Measurements from ENCODE around the gene IREB2. TPM values are rescaled to one million over a fixed set of nuclear protein-coding genes. Genes with fewer than 3 reads are reported as not detected.

IREB2 gene
- total and polyA plus RNA-seq, 2 of the 13 experiments (the other 11 are each of a cell fraction or from before 2014, with no cell fraction given), result 24.2 to 30.4 TPM

DNA sequence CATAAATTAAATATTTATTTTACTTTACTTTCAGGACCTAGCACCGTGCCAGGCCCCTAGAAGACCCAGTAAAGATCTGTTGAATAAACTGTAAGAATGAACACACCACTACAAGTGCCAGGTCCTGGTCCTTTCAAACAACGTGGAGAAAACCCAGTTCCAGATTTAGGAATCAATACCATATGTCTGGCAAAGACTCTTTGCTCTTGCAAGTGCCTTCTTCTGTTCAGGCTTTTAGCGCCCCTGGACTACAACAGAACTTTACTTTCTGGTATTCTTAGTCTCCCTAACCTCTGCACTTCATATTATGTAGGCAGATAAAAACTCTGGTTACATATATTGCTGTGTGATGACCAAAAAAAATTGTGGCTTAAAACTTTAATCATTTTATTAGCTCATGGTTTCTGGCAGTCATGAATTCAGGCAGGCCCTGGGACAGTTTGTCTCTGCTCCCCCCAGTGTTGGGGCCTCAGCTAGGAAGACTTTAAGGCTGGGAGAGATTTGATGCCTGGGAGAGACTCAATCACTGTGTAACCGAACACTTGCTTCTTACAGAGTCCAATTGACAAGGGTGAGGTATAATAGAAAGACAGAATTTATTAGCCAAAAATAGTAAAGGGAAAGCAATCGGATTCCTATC, 99.4 kb downstream of the IREB2 start:
- no peak for ATAC-seq
- H3K27me3 ChIP-seq (ENCODE audit: control insufficient read depth in 1 of 2, insufficient read depth in 2 of 2, low read length in 2 of 2), result no peaks in the 10 kb centered on the region; a peak in 1 of 5 replicates
- WGBS (ENCODE audit: low lambda C conversion rate), result 73% methylated on average over 5 of the region's 5 CpGs
- CTCF ChIA-PET (ENCODE audit: low intra/inter-chr PET ratio, low total read pairs), result no interaction called here
- POLR2A ChIA-PET, result interaction anchor here (1.2 kb wide), 1 partner anchor 28 kb away, joined by 3 read pairs; the partner anchor contains the start of gene CHRNA5
- no peak overlapping the region for H3K4me3 ChIP-seq (replicated peaks in 1 of 3; ENCODE audit: insufficient read depth in 1 of 3, low read depth in 2 of 3, low read length in 3 of 3)
- no peaks in the 10 kb centered on the region for H4K20me1 ChIP-seq (ENCODE audit: insufficient read depth, low read length)
- peaks cover 18% of the 10 kb centered on the region for H3K79me2 ChIP-seq (ENCODE audit: insufficient read depth, low read length)
- in situ Hi-C loops (cut with HindIII; ENCODE audit: extremely low pct_ligation_motif_present, low pct_unique_long_range_greater_than_20kb) (no loop called here), intact Hi-C loops (cut with micrococcal nuclease; ENCODE audit: unreplicated experiment) (no loop called here)
- FAIRE-seq, result no peak
- H2AFZ ChIP-seq (ENCODE audit: low read length), result no peak overlapping the region
- BruUV-seq (replicated peaks), result no TSS peak
- H3K9me3 ChIP-seq (ENCODE audit: low read length), result no peaks in the 10 kb centered on the region
- H3K27ac ChIP-seq (ENCODE audit: extremely low read length, insufficient read depth, low read length), result no peak overlapping the region
- H3K9ac ChIP-seq (ENCODE audit: insufficient read depth, low read depth, low read length), result no peak overlapping the region
- H3K4me1 ChIP-seq (ENCODE audit: insufficient read depth, low read length), result peaks cover 16% of the 10 kb centered on the region
- no peak overlapping the region for H3K4me2 ChIP-seq (ENCODE audit: low read depth, low read length)
- no peak for DNase-seq (ENCODE audit: low spot score)
- no peaks in the 10 kb centered on the region for H3K36me3 ChIP-seq (replicated peaks in 1 of 2; ENCODE audit: control insufficient read depth in 1 of 2, insufficient read depth in 2 of 2, low read length in 2 of 2)
- TF ChIP-seq MTA3 (CRISPR knock-in tag; IDR thresholded peaks at IDR 0.05) (no peak), ZNF18 (CRISPR knock-in tag; IDR thresholded peaks at IDR 0.05; ENCODE audit: insufficient replicate concordance) (no peak), ZNF451 (CRISPR knock-in tag; IDR thresholded peaks at IDR 0.05) (no peak), ZNF10 (CRISPR knock-in tag; IDR thresholded peaks at IDR 0.05; ENCODE audit: borderline replicate concordance, low read depth) (no peak), ATF6 (CRISPR knock-in tag; conservative IDR thresholded peaks at IDR 0.05) (no peak), FOXJ3 (CRISPR knock-in tag; IDR thresholded peaks at IDR 0.05; ENCODE audit: borderline replicate concordance) (no peak), ZMYM4 (CRISPR knock-in tag; IDR thresholded peaks at IDR 0.05) (no peak), THAP11 (CRISPR knock-in tag; IDR thresholded peaks at IDR 0.05) (no peak), HIVEP1 (CRISPR knock-in tag; IDR thresholded peaks at IDR 0.05) (no peak), ZNF160 (CRISPR knock-in tag; IDR thresholded peaks at IDR 0.05) (no peak), U2AF1 (optimal IDR thresholded peaks at IDR 0.05; ENCODE audit: low read depth, low read length) (no peak), RFXAP (CRISPR knock-in tag; IDR thresholded peaks at IDR 0.05; ENCODE audit: borderline replicate concordance) (no peak), MNT (IDR thresholded peaks at IDR 0.05) (no peak), HOXD1 (CRISPR knock-in tag; IDR thresholded peaks at IDR 0.05) (no peak), FOXK2 (IDR thresholded peaks at IDR 0.05) (no peak), SP140L (CRISPR knock-in tag; IDR thresholded peaks at IDR 0.05; ENCODE audit: borderline replicate concordance) (no peak)
- TF ChIP-seq, protein P1, sequence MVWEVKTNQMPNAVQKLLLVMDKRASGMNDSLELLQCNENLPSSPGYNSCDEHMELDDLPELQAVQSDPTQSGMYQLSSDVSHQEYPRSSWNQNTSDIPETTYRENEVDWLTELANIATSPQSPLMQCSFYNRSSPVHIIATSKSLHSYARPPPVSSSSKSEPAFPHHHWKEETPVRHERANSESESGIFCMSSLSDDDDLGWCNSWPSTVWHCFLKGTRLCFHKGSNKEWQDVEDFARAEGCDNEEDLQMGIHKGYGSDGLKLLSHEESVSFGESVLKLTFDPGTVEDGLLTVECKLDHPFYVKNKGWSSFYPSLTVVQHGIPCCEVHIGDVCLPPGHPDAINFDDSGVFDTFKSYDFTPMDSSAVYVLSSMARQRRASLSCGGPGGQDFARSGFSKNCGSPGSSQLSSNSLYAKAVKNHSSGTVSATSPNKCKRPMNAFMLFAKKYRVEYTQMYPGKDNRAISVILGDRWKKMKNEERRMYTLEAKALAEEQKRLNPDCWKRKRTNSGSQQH (CRISPR knock-in tag; IDR thresholded peaks at IDR 0.05; ENCODE audit: low read depth), result no peak
- TF ChIP-seq, protein P2, sequence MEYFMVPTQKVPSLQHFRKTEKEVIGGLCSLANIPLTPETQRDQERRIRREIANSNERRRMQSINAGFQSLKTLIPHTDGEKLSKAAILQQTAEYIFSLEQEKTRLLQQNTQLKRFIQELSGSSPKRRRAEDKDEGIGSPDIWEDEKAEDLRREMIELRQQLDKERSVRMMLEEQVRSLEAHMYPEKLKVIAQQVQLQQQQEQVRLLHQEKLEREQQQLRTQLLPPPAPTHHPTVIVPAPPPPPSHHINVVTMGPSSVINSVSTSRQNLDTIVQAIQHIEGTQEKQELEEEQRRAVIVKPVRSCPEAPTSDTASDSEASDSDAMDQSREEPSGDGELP (IDR thresholded peaks at IDR 0.05; ENCODE audit: borderline replicate concordance, low read depth), result no peak

Data from HepG2 (cell line).